ENCODE data around the gene GCLM. TPM values are rescaled to one million over a fixed set of nuclear protein-coding genes. Genes with fewer than 3 reads are reported as not detected.

The GCLM gene
- total RNA-seq, 1 donor from 2014 or later, result 8.1 TPM

DNA sequence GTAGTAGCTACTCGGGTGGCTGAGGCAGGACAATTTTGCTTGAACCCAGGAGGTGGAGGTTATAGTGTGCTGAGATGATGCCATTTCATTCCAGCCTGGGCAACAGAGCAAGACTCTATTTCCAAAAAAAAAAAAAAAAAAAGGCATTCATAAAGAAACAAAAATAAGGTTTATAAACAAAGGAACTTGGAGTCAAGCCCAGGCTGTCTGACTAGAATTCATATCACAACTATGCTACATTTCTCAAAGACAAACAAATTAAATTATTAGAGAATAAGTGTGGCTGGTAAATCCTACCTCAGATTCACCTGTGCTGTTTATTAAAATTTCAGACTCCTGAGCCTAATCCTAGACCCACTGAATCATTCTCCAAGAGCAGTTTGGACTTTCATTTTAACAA is 4.2 kb downstream of the GCLM start:
- no peak overlapping the region for H3K27ac ChIP-seq
- H3K27me3 ChIP-seq, result no peaks in the 10 kb centered on the region
- intact Hi-C loops (cut with DNase I), result no loop called here
- H3K9me3 ChIP-seq, result no peaks in the 10 kb centered on the region
- DNase-seq (ENCODE audit: extremely low spot score in 2 of 2), result no peak
- H3K36me3 ChIP-seq, result peaks cover 0 to 9% of the 10 kb centered on the region in 2 donors
- TF ChIP-seq POLR2AphosphoS5 (IDR thresholded peaks at IDR 0.05; ENCODE audit: insufficient read depth in 1 of 2, low read depth in 1 of 2), result no peak
- TF ChIP-seq POLR2A (IDR thresholded peaks at IDR 0.05), result no peak
- TF ChIP-seq CTCF (IDR thresholded peaks at IDR 0.05), result no peak
- peaks cover 20% of the 10 kb centered on the region for H3K4me1 ChIP-seq
- no peak overlapping the region for H3K4me3 ChIP-seq

DNA sequence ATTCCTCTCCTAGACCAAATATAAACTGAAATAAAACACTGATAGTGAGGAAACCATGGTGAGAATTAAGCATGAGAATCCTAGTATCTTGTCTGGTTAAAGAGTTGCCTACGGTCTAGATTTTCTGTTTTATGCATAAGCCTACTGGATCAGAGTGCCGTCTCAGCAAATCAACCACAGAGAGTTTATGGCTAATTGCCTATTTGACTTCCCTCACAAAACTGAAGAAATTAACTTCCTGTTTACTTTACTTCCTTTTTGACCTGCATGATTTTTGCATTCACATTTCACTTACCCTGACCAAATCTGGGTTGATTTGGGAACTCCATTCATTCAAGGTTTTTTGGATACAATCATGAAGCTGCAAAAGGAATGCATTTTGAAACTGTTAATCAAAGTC is 5.0 kb downstream of the GCLM start:
- TF ChIP-seq POLR2A (IDR thresholded peaks at IDR 0.05), result no peak
- TF ChIP-seq POLR2AphosphoS5 (IDR thresholded peaks at IDR 0.05; ENCODE audit: insufficient read depth in 1 of 2, low read depth in 1 of 2), result no peak
- no peak for TF ChIP-seq CTCF (IDR thresholded peaks at IDR 0.05)
- Histone ChIP-seq H3K27me3 (no peaks in the 10 kb centered on the region), H3K36me3 (peaks cover 0 to 9% of the 10 kb centered on the region in 2 donors), H3K9me3 (no peaks in the 10 kb centered on the region), H3K4me1 (peaks cover 20% of the 10 kb centered on the region), H3K4me3 (no peak overlapping the region), H3K27ac (no peak overlapping the region)
- intact Hi-C loops (cut with DNase I), result no loop called here
- no peak for DNase-seq (ENCODE audit: extremely low spot score in 2 of 2)

DNA sequence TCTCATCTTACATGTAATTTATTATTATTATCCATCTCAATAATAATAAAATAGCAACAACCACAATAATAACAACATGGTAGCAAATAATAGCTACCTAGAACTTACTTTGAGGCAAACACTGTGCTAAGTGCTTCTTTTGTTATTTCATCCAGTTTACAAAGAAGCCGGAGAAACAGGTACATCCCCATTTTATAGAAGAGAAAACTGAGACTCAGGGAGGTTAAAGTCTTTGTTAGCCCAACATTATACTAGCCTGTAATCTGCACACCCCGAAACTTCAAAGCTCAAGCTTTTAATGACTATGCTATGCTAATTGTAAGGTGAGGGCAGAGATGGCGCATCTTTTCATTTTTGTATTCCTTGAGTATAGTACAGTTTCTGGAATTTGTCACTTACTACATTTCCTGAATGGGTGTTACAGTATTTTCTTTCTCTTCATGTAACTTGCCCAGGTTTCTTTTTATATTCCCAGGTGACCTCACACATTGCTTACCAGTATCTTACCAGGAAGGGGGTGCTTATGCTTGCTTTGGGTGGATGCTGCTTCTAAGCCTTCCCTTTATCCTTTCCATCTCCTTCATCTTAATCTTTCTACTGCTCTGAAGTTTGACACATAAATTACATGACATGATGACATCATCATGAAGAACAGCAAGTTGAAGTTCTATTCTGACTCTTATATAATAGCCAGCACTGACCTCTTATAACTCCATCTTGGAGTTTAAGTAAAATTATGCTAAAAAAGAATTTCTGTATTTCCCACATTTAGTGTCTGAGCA is 8.3 kb downstream of the GCLM start:
- H3K4me3 ChIP-seq, result no peak overlapping the region
- H3K4me1 ChIP-seq, result peaks cover 7% of the 10 kb centered on the region
- no peak overlapping the region for H3K27ac ChIP-seq
- H3K27me3 ChIP-seq, result no peaks in the 10 kb centered on the region
- no peak for DNase-seq (ENCODE audit: extremely low spot score in 2 of 2)
- intact Hi-C loops (cut with DNase I), result no loop called here
- TF ChIP-seq POLR2AphosphoS5 (IDR thresholded peaks at IDR 0.05; ENCODE audit: insufficient read depth in 1 of 2, low read depth in 1 of 2) (no peak), POLR2A (IDR thresholded peaks at IDR 0.05) (no peak), CTCF (IDR thresholded peaks at IDR 0.05) (no peak)
- H3K9me3 ChIP-seq, result no peaks in the 10 kb centered on the region
- peaks cover 0 to 17% of the 10 kb centered on the region in 2 donors for H3K36me3 ChIP-seq

- H3K9me3 ChIP-seq, result no peaks in the 10 kb centered on the region
- DNase-seq (ENCODE audit: extremely low spot score in 2 of 2), result no peak
- intact Hi-C loops (cut with DNase I), result no loop called here
- no peaks in the 10 kb centered on the region for H3K27me3 ChIP-seq
- TF ChIP-seq POLR2A (IDR thresholded peaks at IDR 0.05), result no peak
- no peak for TF ChIP-seq CTCF (IDR thresholded peaks at IDR 0.05)
- no peak for TF ChIP-seq POLR2AphosphoS5 (IDR thresholded peaks at IDR 0.05; ENCODE audit: insufficient read depth in 1 of 2, low read depth in 1 of 2)
- no peak overlapping the region for H3K4me3 ChIP-seq
- peaks cover 0 to 23% of the 10 kb centered on the region in 2 donors for H3K36me3 ChIP-seq
- peaks cover under 1% of the 10 kb centered on the region for H3K4me1 ChIP-seq
- no peak overlapping the region for H3K27ac ChIP-seq
Observed at GRCh38 chr1:93899543-93900207, 9.6 kb downstream of the GCLM start.

GRCh38 chr1:93888900-93889299 is 20.3 kb downstream of the GCLM start:
- no peak for DNase-seq (ENCODE audit: extremely low spot score in 2 of 2)
- Histone ChIP-seq H3K27ac (no peak overlapping the region), H3K27me3 (no peaks in the 10 kb centered on the region), H3K36me3 (peaks cover 0 to 20% of the 10 kb centered on the region in 2 donors), H3K4me1 (no peaks in the 10 kb centered on the region), H3K9me3 (no peaks in the 10 kb centered on the region), H3K4me3 (no peak overlapping the region)
- no peak for TF ChIP-seq POLR2A (IDR thresholded peaks at IDR 0.05)
- no peak for TF ChIP-seq POLR2AphosphoS5 (IDR thresholded peaks at IDR 0.05; ENCODE audit: insufficient read depth in 1 of 2, low read depth in 1 of 2)
- no peak for TF ChIP-seq CTCF (IDR thresholded peaks at IDR 0.05)
- intact Hi-C loops (cut with DNase I), result no loop called here

All from vagina (tissue), 2 donors.